Kidney (tissue), 14 donors: Measurements from ENCODE around the gene NAPB. TPM values are rescaled to one million over a fixed set of nuclear protein-coding genes. Genes with fewer than 3 reads are reported as not detected.

Experiments used
- DNase-seq, 5 donors: peaks; one replicate each; pipeline ENCODE4 v3.0.0-alpha.2; 2013 to 2020
- FAIRE-seq: peaks from 2 replicates; lab custom pipeline; 2012; peaks lifted over from hg19 to GRCh38; lab: Jason Lieb, UNC
- H3K27ac ChIP-seq, 2 donors: one replicate each; pipeline ENCODE4 v1.7.0; 2013; ENCODE audit warnings: low read depth in 2 of 2, low read length in 2 of 2, inconsistent platforms in 1 of 2
- H3K27me3 ChIP-seq: one replicate; pipeline ENCODE4 v1.7.1; 2013; ENCODE audit warnings: low read length, inconsistent platforms; ENCODE audit not compliant: control insufficient read depth, insufficient read depth
- H3K36me3 ChIP-seq, 3 donors: one replicate each; pipeline versions ENCODE4 v1.7.0 to v1.7.1; 2013; ENCODE audit warnings: low read length in 3 of 3, control low read depth in 1 of 3, inconsistent platforms in 1 of 3; ENCODE audit not compliant: insufficient read depth in 3 of 3, control insufficient read depth in 2 of 3
- H3K4me1 ChIP-seq, 3 donors: one replicate each; pipeline versions ENCODE4 v1.7.0 to v1.7.1; 2013; ENCODE audit warnings: low read length in 3 of 3, inconsistent platforms in 1 of 3, low read depth in 1 of 3; ENCODE audit not compliant: control insufficient read depth in 2 of 3, insufficient read depth in 2 of 3
- H3K4me3 ChIP-seq, 3 donors: one replicate each; pipeline versions ENCODE4 v1.7.0 to v1.8.1; 2013; ENCODE audit warnings: low read length in 3 of 3, control low read depth in 1 of 3, inconsistent platforms in 1 of 3
- H3K9ac ChIP-seq, 3 donors: one replicate each; pipeline versions ENCODE4 v1.7.0 to v1.7.1; 2013; ENCODE audit warnings: low read length in 3 of 3, control low read depth in 1 of 3, inconsistent platforms in 1 of 3
- H3K9me3 ChIP-seq, 3 donors: one replicate each; pipeline versions ENCODE4 v1.7.0 to v1.7.1; 2013; ENCODE audit warnings: low read length in 3 of 3, control low read depth in 1 of 3, inconsistent platforms in 1 of 3; ENCODE audit not compliant: control insufficient read depth in 2 of 3, insufficient read depth in 1 of 3
- CTCF ChIP-seq: IDR thresholded peaks from 3 replicates; pipeline ENCODE4 v1.5.1; 2012; ENCODE audit warnings: mild to moderate bottlenecking, moderate library complexity, borderline replicate concordance; ENCODE audit not compliant: insufficient read depth; ENCODE audit errors: extremely low read depth
- intact Hi-C: fragments of 100-400 bp; cut with DNase I; formaldehyde crosslinking; loops from one replicate; pipeline ENCODE4 v1.11.1; 2022
- polyA plus RNA-seq: library from polyadenylated mRNA; stranded (reverse); fragments of 350-450 nt; fragmentation: Illumina TruSeq; extraction: RNeasy Lipid Tissue Mini Kit (QIAGEN cat#74804); gene quantifications from one replicate; pipeline ENCODE4 v1.2.3, GENCODE V29; 2014; ENCODE audit warnings: low read depth, low replicate concordance; ENCODE audit not compliant: insufficient read depth
- total RNA-seq: library from RNA; stranded (reverse); fragmentation: NEBNext Ultra II Directional; extraction: Animal tissue kit (Norgen Biotek cat#: 25700); gene quantifications from one replicate; pipeline ENCODE4 v1.2.1, GENCODE V29; 2021
- donor health status: control.
- donor health status: control.
- donor health status: control.
- donor health status: control.
- donor health status: control.
- donor health status: DM: yes; HTN: yes; CAD: no.
- donor health status: Normal renal cell carcinoma (clear cell type).

Gene NAPB
- total and polyA plus RNA-seq, 2 donors from 2014 or later, result 5.3 to 9.6 TPM

- intact Hi-C loops, result no loop called here
- H3K27ac ChIP-seq, result no peak overlapping the region
- H3K27me3 ChIP-seq, result no peaks in the 10 kb centered on the region
- no peak overlapping the region for H3K4me3 ChIP-seq
- no peaks in the 10 kb centered on the region for H3K4me1 ChIP-seq
- FAIRE-seq (no peak), DNase-seq (no peak)
- no peak overlapping the region for H3K9ac ChIP-seq
- no peak for TF ChIP-seq CTCF
- H3K36me3 ChIP-seq, result no peaks in the 10 kb centered on the region
- no peaks in the 10 kb centered on the region for H3K9me3 ChIP-seq
Measured at GRCh38 chr20:23331450-23332350, 89.6 kb downstream of the NAPB start.

- TF ChIP-seq CTCF, result no peak
- no peak for FAIRE-seq
- H3K9me3 ChIP-seq, result no peaks in the 10 kb centered on the region
- H3K27ac ChIP-seq, result no peak overlapping the region
- H3K9ac ChIP-seq, result no peak overlapping the region
- no peak overlapping the region for H3K4me3 ChIP-seq
- H3K36me3 ChIP-seq, result no peaks in the 10 kb centered on the region
- no peaks in the 10 kb centered on the region for H3K4me1 ChIP-seq
- intact Hi-C loops, result no loop called here
- no peaks in the 10 kb centered on the region for H3K27me3 ChIP-seq
- DNase-seq, result no peak
Measured at GRCh38 chr20:23327617-23328333, 93.5 kb downstream of the NAPB start.

- Histone ChIP-seq H3K9ac (no peak overlapping the region), H3K36me3 (no peaks in the 10 kb centered on the region), H3K4me1 (no peaks in the 10 kb centered on the region), H3K4me3 (no peak overlapping the region), H3K9me3 (no peaks in the 10 kb centered on the region), H3K27ac (no peak overlapping the region), H3K27me3 (no peaks in the 10 kb centered on the region)
- DNase-seq (no peak), FAIRE-seq (no peak)
- no peak for TF ChIP-seq CTCF
- intact Hi-C loops, result no loop called here
Measured at GRCh38 chr20:23326774-23327173, 94.5 kb downstream of the NAPB start.
